ENCODE results near the gene SRP14. TPM values are rescaled to one million over a fixed set of nuclear protein-coding genes. Genes with fewer than 3 reads are reported as not detected.
"Not testable (repeated sequence)": the region's sequence is repeated elsewhere in the genome, so short reads cannot be mapped to it uniquely, and the experiment has no call there.

SRP14 gene
- total RNA-seq, 1 donor from 2014 or later: 235 TPM

GRCh38 chr15:40028853-40029252 lies 10.1 kb downstream of the SRP14 start:
- peaks cover 16% of the 10 kb centered on the region for H3K36me3 Mint-ChIP-seq (ENCODE audit: low read depth, unreplicated experiment)
- peaks cover 3% of the 10 kb centered on the region for H3K27me3 Mint-ChIP-seq (ENCODE audit: unreplicated experiment)
- H3K27ac Mint-ChIP-seq (ENCODE audit: unreplicated experiment): no peak overlapping the region

GRCh38 chr15:40028193-40028592 lies 10.8 kb downstream of the SRP14 start:
- DNase-seq (ENCODE audit: low spot score): no peak
- Mint-ChIP-seq H3K27me3 (ENCODE audit: unreplicated experiment) (peaks cover 3% of the 10 kb centered on the region), H3K27ac (ENCODE audit: unreplicated experiment) (no peak overlapping the region), H3K4me1 (ENCODE audit: unreplicated experiment) (no peaks in the 10 kb centered on the region), H3K9me3 (ENCODE audit: unreplicated experiment) (no peaks in the 10 kb centered on the region), H3K36me3 (ENCODE audit: low read depth, unreplicated experiment) (peaks cover 22% of the 10 kb centered on the region), H3K4me3 (ENCODE audit: unreplicated experiment) (no peak overlapping the region)
- no peak for TF ChIP-seq CTCF (IDR thresholded peaks at IDR 0.05; ENCODE audit: unreplicated experiment)

More at GRCh38 chr15:40028853-40029252, 10.1 kb downstream of the SRP14 start:
- TF ChIP-seq CTCF (IDR thresholded peaks at IDR 0.05; ENCODE audit: unreplicated experiment): no peak
- no peak for DNase-seq (ENCODE audit: low spot score)
- Mint-ChIP-seq H3K4me3 (ENCODE audit: unreplicated experiment) (no peak overlapping the region), H3K4me1 (ENCODE audit: unreplicated experiment) (no peaks in the 10 kb centered on the region), H3K9me3 (ENCODE audit: unreplicated experiment) (no peaks in the 10 kb centered on the region)

- no peak for TF ChIP-seq CTCF (IDR thresholded peaks at IDR 0.05; ENCODE audit: unreplicated experiment)
- no peak for DNase-seq (ENCODE audit: low spot score)
- Mint-ChIP-seq H3K4me1 (ENCODE audit: unreplicated experiment) (no peaks in the 10 kb centered on the region), H3K4me3 (ENCODE audit: unreplicated experiment) (no peak overlapping the region), H3K27ac (ENCODE audit: unreplicated experiment) (no peak overlapping the region), H3K36me3 (ENCODE audit: low read depth, unreplicated experiment) (peaks cover 71% of the 10 kb centered on the region), H3K9me3 (ENCODE audit: unreplicated experiment) (peaks cover 18% of the 10 kb centered on the region), H3K27me3 (ENCODE audit: unreplicated experiment) (peaks cover 4% of the 10 kb centered on the region)
These were observed 22.6 kb downstream of the SRP14 start for GRCh38 chr15:40016224-40016865.

- H3K27ac Mint-ChIP-seq (ENCODE audit: unreplicated experiment): no peak overlapping the region
- no peak for TF ChIP-seq CTCF (IDR thresholded peaks at IDR 0.05; ENCODE audit: unreplicated experiment)
- H3K9me3 Mint-ChIP-seq (ENCODE audit: unreplicated experiment): peaks cover 18% of the 10 kb centered on the region
- no peaks in the 10 kb centered on the region for H3K4me1 Mint-ChIP-seq (ENCODE audit: unreplicated experiment)
- peaks cover 72% of the 10 kb centered on the region for H3K36me3 Mint-ChIP-seq (ENCODE audit: low read depth, unreplicated experiment)
- H3K27me3 Mint-ChIP-seq (ENCODE audit: unreplicated experiment): peaks cover 4% of the 10 kb centered on the region
- H3K4me3 Mint-ChIP-seq (ENCODE audit: unreplicated experiment): peak overlapping the region; percentile 81
- DNase-seq (ENCODE audit: low spot score): no peak
These were observed 24.6 kb downstream of the SRP14 start for GRCh38 chr15:40014390-40014789.

- peak overlapping the region; percentile 87 for H3K4me3 Mint-ChIP-seq (ENCODE audit: unreplicated experiment)
- not testable (repeated sequence) for DNase-seq (ENCODE audit: low spot score); H3K27ac Mint-ChIP-seq (ENCODE audit: unreplicated experiment); H3K27me3 Mint-ChIP-seq (ENCODE audit: unreplicated experiment); H3K4me1 Mint-ChIP-seq (ENCODE audit: unreplicated experiment)
- peaks cover 18% of the 10 kb centered on the region for H3K9me3 Mint-ChIP-seq (ENCODE audit: unreplicated experiment)
- H3K36me3 Mint-ChIP-seq (ENCODE audit: low read depth, unreplicated experiment): peaks cover 74% of the 10 kb centered on the region
These were observed 25.6 kb downstream of the SRP14 start for GRCh38 chr15:40013372-40013771.
